Measurements from ENCODE around the gene RCBTB1.

- TF ChIP-seq CTCF (IDR thresholded peaks at IDR 0.05), result no peak
- TF ChIP-seq POLR2A (IDR thresholded peaks at IDR 0.05), result no peak
These were observed 46.8 kb upstream of the RCBTB1 start for GRCh38 chr13:49632156-49632555.

Data from lower leg skin (tissue), 3 donors.